Nephron progenitor cell (in vitro differentiated cells): ENCODE data around the gene STUM.

Source experiments
- DNase-seq: peaks from one replicate; pipeline ENCODE4 v3.0.0; 2021
- H3K27ac Mint-ChIP-seq: 2 replicates; pipeline ENCODE4 v1.8.0; 2021; ENCODE audit warnings: mild to moderate bottlenecking, moderate library complexity, mixed read lengths
- H3K27me3 Mint-ChIP-seq: 2 replicates; pipeline ENCODE4 v1.8.0; 2021; ENCODE audit warnings: mild to moderate bottlenecking, low read depth, mixed read lengths; ENCODE audit not compliant: poor library complexity
- H3K36me3 Mint-ChIP-seq: 2 replicates; pipeline ENCODE4 v1.8.0; 2021; ENCODE audit warnings: low read depth, mixed read lengths
- H3K4me1 Mint-ChIP-seq: 2 replicates; pipeline ENCODE4 v1.8.0; 2021; ENCODE audit warnings: mixed read lengths
- H3K4me3 Mint-ChIP-seq: 2 replicates; pipeline ENCODE4 v1.8.0; 2021; ENCODE audit warnings: mild to moderate bottlenecking, moderate library complexity, mixed read lengths
- H3K9me3 Mint-ChIP-seq: 2 replicates; pipeline ENCODE4 v1.8.0; 2021; ENCODE audit warnings: mild to moderate bottlenecking, moderate library complexity, mixed read lengths
- TF ChIP-seq, protein P1 (sequence below): fragments of 200-600 bp; sonication (generic); IDR thresholded peaks from 2 replicates; pipeline ENCODE4 v1.5.0; 2021; ENCODE audit warnings: antibody characterized with exemption

Gene STUM

GRCh38 chr1:226523646-226524406 is 24.7 kb upstream of the STUM start:
- Mint-ChIP-seq H3K9me3 (peaks cover 4% of the 10 kb centered on the region), H3K27ac (no peak overlapping the region), H3K36me3 (no peaks in the 10 kb centered on the region), H3K4me3 (no peak overlapping the region), H3K4me1 (peaks cover 20% of the 10 kb centered on the region), H3K27me3 (peaks cover 22% of the 10 kb centered on the region)
- DNase-seq, result no peak
- TF ChIP-seq, protein P1, sequence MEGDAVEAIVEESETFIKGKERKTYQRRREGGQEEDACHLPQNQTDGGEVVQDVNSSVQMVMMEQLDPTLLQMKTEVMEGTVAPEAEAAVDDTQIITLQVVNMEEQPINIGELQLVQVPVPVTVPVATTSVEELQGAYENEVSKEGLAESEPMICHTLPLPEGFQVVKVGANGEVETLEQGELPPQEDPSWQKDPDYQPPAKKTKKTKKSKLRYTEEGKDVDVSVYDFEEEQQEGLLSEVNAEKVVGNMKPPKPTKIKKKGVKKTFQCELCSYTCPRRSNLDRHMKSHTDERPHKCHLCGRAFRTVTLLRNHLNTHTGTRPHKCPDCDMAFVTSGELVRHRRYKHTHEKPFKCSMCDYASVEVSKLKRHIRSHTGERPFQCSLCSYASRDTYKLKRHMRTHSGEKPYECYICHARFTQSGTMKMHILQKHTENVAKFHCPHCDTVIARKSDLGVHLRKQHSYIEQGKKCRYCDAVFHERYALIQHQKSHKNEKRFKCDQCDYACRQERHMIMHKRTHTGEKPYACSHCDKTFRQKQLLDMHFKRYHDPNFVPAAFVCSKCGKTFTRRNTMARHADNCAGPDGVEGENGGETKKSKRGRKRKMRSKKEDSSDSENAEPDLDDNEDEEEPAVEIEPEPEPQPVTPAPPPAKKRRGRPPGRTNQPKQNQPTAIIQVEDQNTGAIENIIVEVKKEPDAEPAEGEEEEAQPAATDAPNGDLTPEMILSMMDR, result no peak

DNA sequence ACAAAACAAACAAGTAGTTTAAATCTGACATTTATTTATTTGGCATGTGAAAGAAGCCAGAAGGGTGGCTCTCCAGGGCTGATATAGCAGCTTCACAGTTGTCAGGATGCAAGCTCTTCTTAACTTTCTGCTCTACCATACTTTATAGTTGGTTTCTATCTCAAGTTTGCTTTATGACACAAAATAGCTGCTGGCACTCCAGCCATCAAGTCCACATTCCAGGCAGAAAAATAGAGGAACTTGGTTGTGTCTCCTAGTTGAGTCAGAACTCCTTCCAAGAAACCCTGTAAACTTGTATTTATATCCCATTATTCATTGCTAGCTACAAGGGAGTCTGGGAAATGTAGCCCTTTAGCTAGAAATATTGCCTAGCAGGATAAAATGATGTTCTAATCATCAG is 24.0 kb upstream of the STUM start:
- no peak for DNase-seq
- Mint-ChIP-seq H3K4me3 (no peak overlapping the region), H3K9me3 (peaks cover 4% of the 10 kb centered on the region), H3K27ac (no peak overlapping the region), H3K27me3 (peaks cover 22% of the 10 kb centered on the region), H3K36me3 (no peaks in the 10 kb centered on the region), H3K4me1 (peaks cover 22% of the 10 kb centered on the region)
- TF ChIP-seq, protein P1, result no peak

DNA sequence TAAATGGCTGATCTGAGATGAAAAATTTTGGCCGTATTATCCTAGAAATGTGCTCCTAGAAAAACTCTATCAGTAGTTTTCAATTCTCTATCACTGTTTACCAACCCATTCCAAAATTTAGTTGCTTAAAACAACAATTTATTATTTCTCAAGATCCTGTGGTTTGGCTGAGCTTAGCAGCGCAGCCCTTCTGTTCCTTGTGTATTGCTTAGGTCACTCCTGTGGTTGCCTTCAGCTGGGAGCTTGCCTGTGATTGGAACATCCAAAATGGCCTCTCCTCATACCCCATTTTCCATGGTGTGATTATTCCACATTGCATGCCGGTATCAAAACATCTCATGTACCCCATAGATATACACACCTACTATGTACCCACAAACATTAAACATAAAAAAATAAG is 22.8 kb upstream of the STUM start:
- H3K9me3 Mint-ChIP-seq, result peaks cover 4% of the 10 kb centered on the region
- H3K4me3 Mint-ChIP-seq, result no peak overlapping the region
- no peaks in the 10 kb centered on the region for H3K36me3 Mint-ChIP-seq
- H3K27me3 Mint-ChIP-seq, result peaks cover 14% of the 10 kb centered on the region
- no peak for DNase-seq
- H3K4me1 Mint-ChIP-seq, result peaks cover 22% of the 10 kb centered on the region
- TF ChIP-seq, protein P1, result no peak
- H3K27ac Mint-ChIP-seq, result no peak overlapping the region

DNA sequence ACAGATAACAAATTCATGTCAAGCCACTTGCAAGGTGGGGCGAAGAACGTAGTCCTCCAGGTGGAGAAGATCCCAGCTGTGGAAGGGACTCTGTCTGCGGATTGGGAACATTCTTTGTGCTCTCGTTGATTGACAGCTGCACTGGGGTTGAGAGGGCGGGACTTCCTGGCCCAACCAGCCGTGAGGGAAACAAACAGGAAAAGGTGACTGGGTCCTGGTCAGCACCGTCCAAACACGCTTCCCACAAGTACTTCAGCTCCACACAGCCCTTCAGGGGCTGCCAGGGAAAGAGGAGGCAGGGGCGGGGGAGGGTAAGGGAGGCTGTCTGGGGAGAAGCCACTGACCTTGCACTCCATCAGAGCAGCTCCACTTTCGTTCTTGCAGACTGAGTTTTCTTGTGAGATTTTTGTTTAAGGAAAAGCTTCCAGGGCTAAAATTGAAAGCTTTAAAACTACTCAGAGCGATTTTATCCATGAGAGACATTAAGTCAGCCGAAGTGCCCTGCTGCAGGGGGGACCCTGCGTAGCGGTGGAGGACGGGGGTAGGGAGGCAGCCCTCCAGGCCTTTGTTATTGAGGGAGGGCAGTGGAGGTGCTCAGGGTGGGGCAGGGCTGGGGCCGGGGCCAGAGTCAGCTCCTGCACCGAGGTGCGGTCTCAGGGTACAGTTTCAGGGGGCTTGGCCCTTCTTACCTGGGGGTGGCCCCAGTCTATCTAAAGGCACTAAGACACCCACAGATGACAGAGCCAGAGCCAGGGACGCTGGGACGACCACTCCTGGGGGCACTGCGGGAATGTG is 21.6 kb upstream of the STUM start:
- H3K4me3 Mint-ChIP-seq, result no peak overlapping the region
- no peak overlapping the region for H3K27ac Mint-ChIP-seq
- no peaks in the 10 kb centered on the region for H3K36me3 Mint-ChIP-seq
- peak; percentile 40 for DNase-seq
- H3K4me1 Mint-ChIP-seq, result peaks cover 35% of the 10 kb centered on the region
- peaks cover 4% of the 10 kb centered on the region for H3K9me3 Mint-ChIP-seq
- H3K27me3 Mint-ChIP-seq, result peaks cover 8% of the 10 kb centered on the region
- TF ChIP-seq, protein P1, result no peak

- Mint-ChIP-seq H3K36me3 (no peaks in the 10 kb centered on the region), H3K4me3 (no peak overlapping the region), H3K9me3 (peaks cover 4% of the 10 kb centered on the region), H3K27ac (peak overlapping the region; percentile 40), H3K4me1 (peaks cover 53% of the 10 kb centered on the region), H3K27me3 (peaks cover 12% of the 10 kb centered on the region)
- TF ChIP-seq, protein P1, result no peak
- no peak for DNase-seq
Measured at GRCh38 chr1:226529891-226530290, 18.7 kb upstream of the STUM start.
